Activated B cell treated with CpG ODN at 0.5 μM for 24 hours (primary cell): ENCODE results near the gene ANKRD28. TPM values are rescaled to one million over a fixed set of nuclear protein-coding genes. Genes with fewer than 3 reads are reported as not detected.
"Not testable (repeated sequence)": the region's sequence is repeated elsewhere in the genome, so short reads cannot be mapped to it uniquely, and the experiment has no call there.

Experiments used
- ATAC-seq: fragments of 200-7000 bp; cut with Tn5 transposase; one replicate; pipeline ENCODE4 v1.10.0; 2021; ENCODE audit warnings: low read depth, mild to moderate bottlenecking, moderate library complexity
- CTCF ChIA-PET: fragments of 350-600 bp; sonication (Branson Sonifier 250); formaldehyde crosslinking; loops from one replicate; lab custom pipeline; 2021; ENCODE audit warnings: antibody characterized with exemption; lab: Charles Lee
- POLR2A ChIA-PET: fragments of 350-600 bp; sonication (Branson Sonifier 250); formaldehyde crosslinking; loops from one replicate; lab custom pipeline; 2021; ENCODE audit warnings: antibody characterized with exemption; lab: Charles Lee
- DNase-seq: peaks from one replicate; pipeline ENCODE4 v3.0.0; 2022
- H3K27ac Mint-ChIP-seq: one replicate; pipeline ENCODE4 v1.8.0; 2020; ENCODE audit warnings: mixed read lengths
- H3K27me3 Mint-ChIP-seq: one replicate; pipeline ENCODE4 v1.8.0; 2021; ENCODE audit warnings: mixed read lengths
- H3K36me3 Mint-ChIP-seq: one replicate; pipeline ENCODE4 v1.8.0; 2021; ENCODE audit warnings: low read depth, mixed read lengths
- H3K4me1 Mint-ChIP-seq: one replicate; pipeline ENCODE4 v1.8.0; 2021; ENCODE audit warnings: mixed read lengths
- H3K4me3 Mint-ChIP-seq: one replicate; pipeline ENCODE4 v1.8.0; 2020; ENCODE audit warnings: mild to moderate bottlenecking, mixed read lengths
- H3K9me3 Mint-ChIP-seq: one replicate; pipeline ENCODE4 v1.8.0; 2020; ENCODE audit warnings: mixed read lengths
- intact Hi-C: fragments of 100-400 bp; cut with micrococcal nuclease; formaldehyde crosslinking; loops from one replicate; pipeline ENCODE4 v1.15.1; 2024
- total RNA-seq: library from RNA; stranded (reverse); gene quantifications from 2 replicates; pipeline ENCODE4 v1.2.3, GENCODE V29; 2022
- TF ChIP-seq, protein P1 (sequence below): fragments of 200-600 bp; IDR thresholded peaks from one replicate; pipeline ENCODE4 v1.8.0; 2022; ENCODE audit warnings: antibody characterized with exemption, mild to moderate bottlenecking

The ANKRD28 gene
- total RNA-seq, 1 donor from 2014 or later = 29.9 TPM

DNA sequence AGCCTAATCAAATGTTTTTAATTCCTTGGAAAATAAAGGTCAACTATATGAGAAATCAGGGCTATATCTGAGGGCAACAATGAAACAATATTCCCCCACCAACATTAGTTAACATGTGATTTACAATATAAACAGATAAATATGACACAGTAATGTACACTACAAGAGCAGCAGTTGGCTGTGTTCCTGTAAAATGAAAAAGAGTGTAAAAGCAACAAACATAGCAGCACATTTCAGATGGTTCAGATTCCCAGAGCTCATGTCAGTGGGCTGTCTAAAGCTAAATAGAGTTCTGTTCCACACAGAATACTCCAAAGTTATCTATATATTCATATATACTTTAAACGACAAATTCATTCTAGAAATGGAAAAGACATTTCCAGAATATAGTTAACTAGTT, 42.6 kb downstream of the ANKRD28 start:
- ChIA-PET CTCF (no interaction called here), POLR2A (no interaction called here)
- intact Hi-C loops = no loop called here
- no peaks in the 10 kb centered on the region for H3K27me3 Mint-ChIP-seq
- no peak overlapping the region for H3K27ac Mint-ChIP-seq
- ATAC-seq = no peak
- TF ChIP-seq, protein P1, sequence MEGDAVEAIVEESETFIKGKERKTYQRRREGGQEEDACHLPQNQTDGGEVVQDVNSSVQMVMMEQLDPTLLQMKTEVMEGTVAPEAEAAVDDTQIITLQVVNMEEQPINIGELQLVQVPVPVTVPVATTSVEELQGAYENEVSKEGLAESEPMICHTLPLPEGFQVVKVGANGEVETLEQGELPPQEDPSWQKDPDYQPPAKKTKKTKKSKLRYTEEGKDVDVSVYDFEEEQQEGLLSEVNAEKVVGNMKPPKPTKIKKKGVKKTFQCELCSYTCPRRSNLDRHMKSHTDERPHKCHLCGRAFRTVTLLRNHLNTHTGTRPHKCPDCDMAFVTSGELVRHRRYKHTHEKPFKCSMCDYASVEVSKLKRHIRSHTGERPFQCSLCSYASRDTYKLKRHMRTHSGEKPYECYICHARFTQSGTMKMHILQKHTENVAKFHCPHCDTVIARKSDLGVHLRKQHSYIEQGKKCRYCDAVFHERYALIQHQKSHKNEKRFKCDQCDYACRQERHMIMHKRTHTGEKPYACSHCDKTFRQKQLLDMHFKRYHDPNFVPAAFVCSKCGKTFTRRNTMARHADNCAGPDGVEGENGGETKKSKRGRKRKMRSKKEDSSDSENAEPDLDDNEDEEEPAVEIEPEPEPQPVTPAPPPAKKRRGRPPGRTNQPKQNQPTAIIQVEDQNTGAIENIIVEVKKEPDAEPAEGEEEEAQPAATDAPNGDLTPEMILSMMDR = no peak
- no peaks in the 10 kb centered on the region for H3K9me3 Mint-ChIP-seq
- no peak for DNase-seq
- H3K4me3 Mint-ChIP-seq = no peak overlapping the region
- peaks cover 8% of the 10 kb centered on the region for H3K4me1 Mint-ChIP-seq
- peaks cover 32% of the 10 kb centered on the region for H3K36me3 Mint-ChIP-seq

DNA sequence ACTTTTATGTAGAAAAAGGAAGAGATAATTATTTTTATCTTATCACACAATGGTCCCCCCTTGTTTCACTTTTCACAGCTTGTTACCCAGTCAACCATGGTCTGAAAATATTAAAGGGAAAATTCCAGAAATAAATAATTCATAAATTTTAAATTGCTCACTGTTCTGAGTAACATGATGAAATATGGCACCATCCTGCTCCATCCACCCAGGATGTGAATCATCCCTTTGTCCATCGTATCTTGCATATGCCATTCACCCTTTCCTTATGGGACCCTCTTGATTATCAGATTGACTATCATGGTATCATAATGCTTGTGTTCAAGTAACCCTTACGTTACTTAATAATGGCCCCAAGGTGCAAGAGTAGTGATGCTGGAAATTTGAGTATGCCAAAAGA, 43.7 kb downstream of the ANKRD28 start:
- ChIA-PET CTCF (no interaction called here), POLR2A (no interaction called here)
- Mint-ChIP-seq H3K27me3 (no peaks in the 10 kb centered on the region), H3K4me1 (peaks cover 8% of the 10 kb centered on the region), H3K27ac (no peak overlapping the region), H3K9me3 (no peaks in the 10 kb centered on the region), H3K4me3 (no peak overlapping the region), H3K36me3 (peaks cover 33% of the 10 kb centered on the region)
- TF ChIP-seq, protein P1 = no peak
- ATAC-seq = no peak
- intact Hi-C loops = no loop called here
- DNase-seq = no peak

DNA sequence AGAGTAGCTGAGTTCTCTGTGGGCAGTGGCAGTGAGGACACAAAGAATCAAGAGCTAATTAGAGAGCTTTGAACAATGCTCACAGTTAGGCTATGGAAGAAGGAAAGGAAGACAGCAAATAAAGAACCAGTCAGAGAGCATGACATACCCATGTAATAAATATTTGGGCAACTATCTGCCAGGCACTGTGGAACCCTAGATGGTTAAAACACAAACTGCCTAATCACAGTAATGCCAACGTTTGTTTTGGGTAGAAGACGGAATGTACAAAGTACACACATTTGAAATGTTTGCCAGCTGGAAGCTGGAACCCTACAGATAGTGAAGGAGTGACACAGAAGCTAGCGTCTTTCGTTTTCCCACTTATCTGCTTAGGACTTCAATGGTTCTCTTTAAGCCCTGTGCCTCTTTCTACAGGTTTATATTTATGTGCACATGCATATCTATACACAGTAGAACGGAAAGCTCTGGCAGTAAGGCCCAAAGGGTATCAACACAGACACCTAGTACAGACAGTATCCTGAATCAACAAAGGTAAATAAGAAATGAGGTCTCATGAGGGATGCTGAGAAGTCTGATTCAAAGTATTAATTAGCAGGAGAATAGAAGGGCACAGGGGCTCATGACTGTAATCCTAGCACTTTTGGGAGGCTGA, 44.6 kb downstream of the ANKRD28 start:
- no peak overlapping the region for H3K27ac Mint-ChIP-seq
- H3K27me3 Mint-ChIP-seq = no peaks in the 10 kb centered on the region
- TF ChIP-seq, protein P1 = no peak
- ChIA-PET POLR2A (no interaction called here), CTCF (no interaction called here)
- no peak for ATAC-seq
- H3K36me3 Mint-ChIP-seq = peaks cover 34% of the 10 kb centered on the region
- peaks cover 8% of the 10 kb centered on the region for H3K4me1 Mint-ChIP-seq
- DNase-seq = no peak
- H3K9me3 Mint-ChIP-seq = no peaks in the 10 kb centered on the region
- intact Hi-C loops = no loop called here
- H3K4me3 Mint-ChIP-seq = no peak overlapping the region

DNA sequence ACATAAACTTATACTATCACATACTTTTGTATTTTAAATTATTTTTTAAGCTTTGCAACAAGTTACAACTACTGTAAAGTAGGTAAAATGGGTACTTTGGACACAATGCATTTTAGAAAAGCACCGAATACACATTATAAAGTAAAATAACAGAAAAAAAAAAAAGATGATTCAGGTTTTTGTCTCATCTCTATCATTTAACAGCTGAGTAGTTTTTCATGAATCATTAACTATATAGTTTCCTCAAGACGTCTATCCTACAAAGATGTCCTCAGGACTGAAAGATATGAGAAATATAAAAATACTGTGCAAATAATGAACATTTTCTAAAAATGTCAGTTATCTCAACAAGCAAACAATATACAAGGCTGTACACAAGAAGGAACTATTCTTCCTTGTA, 46.9 kb downstream of the ANKRD28 start:
- ChIA-PET POLR2A (no interaction called here), CTCF (no interaction called here)
- Mint-ChIP-seq H3K4me3 (no peak overlapping the region), H3K4me1 (peaks cover 22% of the 10 kb centered on the region), H3K36me3 (peaks cover 38% of the 10 kb centered on the region), H3K27ac (no peak overlapping the region), H3K9me3 (peaks cover under 1% of the 10 kb centered on the region), H3K27me3 (no peaks in the 10 kb centered on the region)
- ATAC-seq (no peak), DNase-seq (no peak)
- intact Hi-C loops = no loop called here
- TF ChIP-seq, protein P1 = no peak

DNA sequence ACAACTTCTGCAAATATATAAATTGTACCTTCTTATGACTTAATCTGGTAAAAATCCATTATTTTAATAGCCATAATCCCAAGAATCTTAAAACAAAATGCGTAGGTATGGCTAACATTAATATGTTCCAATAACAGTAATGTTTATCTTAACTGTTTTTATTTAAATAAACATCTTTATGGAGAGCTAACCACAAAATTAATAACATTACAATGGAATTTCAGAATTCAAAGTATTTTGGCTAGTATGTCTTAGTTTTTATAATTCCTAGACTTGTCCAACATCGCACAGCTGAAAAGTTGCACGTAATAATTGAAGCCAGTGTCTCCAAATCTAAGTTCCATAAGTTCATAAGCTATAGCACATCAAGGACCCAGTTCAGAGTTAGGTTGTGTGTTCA, 47.6 kb downstream of the ANKRD28 start:
- POLR2A ChIA-PET = no interaction called here
- ATAC-seq (no peak), DNase-seq (no peak)
- H3K4me1 Mint-ChIP-seq = peaks cover 22% of the 10 kb centered on the region
- peaks cover 41% of the 10 kb centered on the region for H3K36me3 Mint-ChIP-seq
- no peaks in the 10 kb centered on the region for H3K27me3 Mint-ChIP-seq
- intact Hi-C loops = no loop called here
- TF ChIP-seq, protein P1 = no peak
- CTCF ChIA-PET = no interaction called here
- H3K27ac Mint-ChIP-seq = no peak overlapping the region
- no peak overlapping the region for H3K4me3 Mint-ChIP-seq
- H3K9me3 Mint-ChIP-seq = peaks cover 3% of the 10 kb centered on the region

DNA sequence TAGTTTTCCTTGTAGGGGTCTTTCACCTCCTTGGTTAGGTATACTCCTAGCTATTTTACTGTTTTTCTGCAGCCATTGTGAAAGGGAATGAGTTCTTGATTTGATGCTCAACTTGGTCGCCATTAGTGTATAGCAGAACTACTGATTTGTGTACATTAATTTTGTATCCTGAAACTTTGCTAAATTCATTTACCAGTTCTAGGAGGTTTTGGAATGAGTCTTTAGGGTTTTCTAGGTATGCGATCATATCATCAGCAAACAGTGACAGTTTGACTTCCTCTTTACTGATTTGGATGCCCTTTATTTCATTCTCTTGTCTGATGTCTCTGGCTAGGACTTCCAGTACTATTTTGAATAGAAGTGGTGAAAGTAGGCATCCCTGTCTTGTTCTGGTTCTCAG, 51.9 kb downstream of the ANKRD28 start:
- intact Hi-C loops = not testable (repeated sequence)

More for the DNA sequence above, 51.9 kb downstream of the ANKRD28 start:
- ATAC-seq, CTCF ChIA-PET, POLR2A ChIA-PET, DNase-seq, H3K4me3 Mint-ChIP-seq, H3K27me3 Mint-ChIP-seq, H3K9me3 Mint-ChIP-seq, H3K27ac Mint-ChIP-seq: not testable (repeated sequence)
- peaks cover 15% of the 10 kb centered on the region for H3K4me1 Mint-ChIP-seq
- peaks cover 51% of the 10 kb centered on the region for H3K36me3 Mint-ChIP-seq
